Hepatocyte (in vitro differentiated cells): ENCODE data around the gene SLC26A1. TPM values are rescaled to one million over a fixed set of nuclear protein-coding genes. Genes with fewer than 3 reads are reported as not detected.

ENCODE experiments used
- DNase-seq: peaks from one replicate; pipeline ENCODE4 v3.0.0-alpha.2; 2016; ENCODE audit warnings: low spot score
- H2AFZ ChIP-seq: fragments of 200-600 bp; sonication (generic); 2 replicates; pipeline ENCODE4 v1.6.0; 2016; ENCODE audit warnings: antibody characterized with exemption, mild to moderate bottlenecking
- H3K27ac ChIP-seq: fragments of 200-600 bp; sonication (generic); 2 replicates; pipeline ENCODE4 v1.5.1; 2016; ENCODE audit warnings: mild to moderate bottlenecking
- H3K27me3 ChIP-seq: fragments of 200-600 bp; sonication (generic); 2 replicates; pipeline ENCODE4 v1.6.1; 2016
- H3K36me3 ChIP-seq: fragments of 200-600 bp; sonication (generic); replicated peaks from 2 replicates; pipeline ENCODE4 v1.5.1; 2016; ENCODE audit warnings: low read depth; ENCODE audit not compliant: insufficient read depth
- H3K4me1 ChIP-seq: fragments of 200-600 bp; sonication (generic); 2 replicates; pipeline ENCODE4 v1.5.1; 2016; ENCODE audit warnings: mild to moderate bottlenecking, moderate library complexity; ENCODE audit not compliant: insufficient read depth
- H3K4me2 ChIP-seq: fragments of 200-600 bp; sonication (generic); 2 replicates; pipeline ENCODE4 v1.6.0; 2016
- H3K4me3 ChIP-seq: fragments of 200-600 bp; sonication (generic); 2 replicates; pipeline ENCODE4 v1.5.1; 2016; ENCODE audit warnings: mild to moderate bottlenecking
- H3K79me2 ChIP-seq: fragments of 200-600 bp; sonication (generic); 2 replicates; pipeline ENCODE4 v1.6.0; 2017; ENCODE audit warnings: mild to moderate bottlenecking
- H3K9me2 ChIP-seq: fragments of 200-600 bp; sonication (generic); replicated peaks from 2 replicates; pipeline ENCODE4 v1.6.0; 2017; ENCODE audit warnings: mild to moderate bottlenecking; ENCODE audit not compliant: insufficient read depth
- H3K9me3 ChIP-seq: fragments of 200-600 bp; sonication (generic); 2 replicates; pipeline ENCODE4 v1.5.1; 2016; ENCODE audit warnings: low read depth, mild to moderate bottlenecking
- H4K20me1 ChIP-seq: fragments of 200-600 bp; sonication (generic); 2 replicates; pipeline ENCODE4 v1.6.0; 2016; ENCODE audit warnings: mild to moderate bottlenecking; ENCODE audit not compliant: insufficient read depth, poor library complexity, severe bottlenecking
- CTCF ChIP-seq: fragments of 200-600 bp; sonication (generic); IDR thresholded peaks from 2 replicates; pipeline ENCODE4 v1.5.1; 2016; ENCODE audit warnings: antibody characterized with exemption, mild to moderate bottlenecking; ENCODE audit not compliant: poor library complexity
- EZH2 ChIP-seq: fragments of 200-600 bp; sonication (generic); IDR thresholded peaks from 2 replicates; pipeline ENCODE4 v1.6.1; 2016; ENCODE audit warnings: antibody characterized with exemption, mild to moderate bottlenecking, borderline replicate concordance
- EZH2phosphoT487 ChIP-seq: fragments of 200-600 bp; sonication (generic); IDR thresholded peaks from one replicate; pipeline ENCODE4 v1.6.1; 2018; ENCODE audit warnings: antibody characterized with exemption, mild to moderate bottlenecking, low read depth, moderate library complexity; ENCODE audit not compliant: unreplicated experiment, severe bottlenecking
- WGBS: methylation state at CpG from one replicate; pipeline ENCODE4 v1.1.6; 2016; ENCODE audit warnings: low lambda C conversion rate; ENCODE audit errors: missing lambda C conversion rate; 5-methylcytosine and 5-hydroxymethylcytosine counted together
- polyA plus RNA-seq: library from polyadenylated mRNA; unstranded; fragments of >200 nt; fragmentation: Nextera tagmentation; extraction: Ambion mirVana; gene quantifications from 2 replicates; pipeline ENCODE4 v1.2.1, GENCODE V29; 2016
- total RNA-seq: library from RNA; depleted of rRNA; stranded (reverse); fragments of >200 nt; gene quantifications from 2 replicates; pipeline ENCODE4 v1.2.3, GENCODE V29; 2014

Gene SLC26A1
- total and polyA plus RNA-seq, 2 experiments from 2014 or later: 9.0 to 12.6 TPM

GRCh38 chr4:954211-955020 lies 38.8 kb downstream of the SLC26A1 start:
- Histone ChIP-seq H3K36me3 (no peaks in the 10 kb centered on the region), H3K4me1 (no peaks in the 10 kb centered on the region), H4K20me1 (no peaks in the 10 kb centered on the region), H3K4me3 (no peak overlapping the region), H3K9me2 (no peaks in the 10 kb centered on the region), H3K4me2 (no peak overlapping the region), H3K9me3 (no peaks in the 10 kb centered on the region), H3K27me3 (no peaks in the 10 kb centered on the region), H3K79me2 (no peaks in the 10 kb centered on the region), H2AFZ (no peak overlapping the region), H3K27ac (no peak overlapping the region)
- WGBS: 90% methylated on average over 17 of the region's 17 CpGs
- TF ChIP-seq EZH2phosphoT487: no peak
- no peak for TF ChIP-seq CTCF
- TF ChIP-seq EZH2: no peak
- no peak for DNase-seq

GRCh38 chr4:953574-953915 lies 39.7 kb downstream of the SLC26A1 start:
- Histone ChIP-seq H3K4me2 (no peak overlapping the region), H2AFZ (no peak overlapping the region), H3K27ac (no peak overlapping the region), H3K27me3 (no peaks in the 10 kb centered on the region), H3K4me1 (no peaks in the 10 kb centered on the region), H4K20me1 (no peaks in the 10 kb centered on the region), H3K79me2 (no peaks in the 10 kb centered on the region), H3K9me3 (no peaks in the 10 kb centered on the region), H3K36me3 (no peaks in the 10 kb centered on the region), H3K4me3 (no peak overlapping the region), H3K9me2 (no peaks in the 10 kb centered on the region)
- WGBS: 97% methylated on average over 13 of the region's 13 CpGs
- no peak for DNase-seq
- TF ChIP-seq CTCF: no peak
- no peak for TF ChIP-seq EZH2phosphoT487
- TF ChIP-seq EZH2: no peak

- H2AFZ ChIP-seq: no peak overlapping the region
Measured at GRCh38 chr4:952881-953573, 40.2 kb downstream of the SLC26A1 start.

More at GRCh38 chr4:952881-953573, 40.2 kb downstream of the SLC26A1 start:
- no peaks in the 10 kb centered on the region for H3K4me1 ChIP-seq
- WGBS: 97% methylated on average over 27 of the region's 28 CpGs
- TF ChIP-seq EZH2phosphoT487 (no peak), CTCF (no peak), EZH2 (no peak)
- no peaks in the 10 kb centered on the region for H3K36me3 ChIP-seq
- no peaks in the 10 kb centered on the region for H3K9me2 ChIP-seq
- H3K79me2 ChIP-seq: no peaks in the 10 kb centered on the region
- no peak overlapping the region for H3K4me2 ChIP-seq
- no peak overlapping the region for H3K4me3 ChIP-seq
- no peaks in the 10 kb centered on the region for H4K20me1 ChIP-seq
- H3K27me3 ChIP-seq: no peaks in the 10 kb centered on the region
- no peak overlapping the region for H3K27ac ChIP-seq
- no peak for DNase-seq
- H3K9me3 ChIP-seq: no peaks in the 10 kb centered on the region
